GM04503 (cell line): ENCODE measurements around the gene ZNF700.
"Not testable (repeated sequence)": the region's sequence is repeated elsewhere in the genome, so short reads cannot be mapped to it uniquely, and the experiment has no call there.

ENCODE experiments used
- DNase-seq: peaks from one replicate; pipeline ENCODE4 v3.0.0-alpha.2; 2012; ENCODE audit warnings: low read depth

ZNF700 gene

DNA sequence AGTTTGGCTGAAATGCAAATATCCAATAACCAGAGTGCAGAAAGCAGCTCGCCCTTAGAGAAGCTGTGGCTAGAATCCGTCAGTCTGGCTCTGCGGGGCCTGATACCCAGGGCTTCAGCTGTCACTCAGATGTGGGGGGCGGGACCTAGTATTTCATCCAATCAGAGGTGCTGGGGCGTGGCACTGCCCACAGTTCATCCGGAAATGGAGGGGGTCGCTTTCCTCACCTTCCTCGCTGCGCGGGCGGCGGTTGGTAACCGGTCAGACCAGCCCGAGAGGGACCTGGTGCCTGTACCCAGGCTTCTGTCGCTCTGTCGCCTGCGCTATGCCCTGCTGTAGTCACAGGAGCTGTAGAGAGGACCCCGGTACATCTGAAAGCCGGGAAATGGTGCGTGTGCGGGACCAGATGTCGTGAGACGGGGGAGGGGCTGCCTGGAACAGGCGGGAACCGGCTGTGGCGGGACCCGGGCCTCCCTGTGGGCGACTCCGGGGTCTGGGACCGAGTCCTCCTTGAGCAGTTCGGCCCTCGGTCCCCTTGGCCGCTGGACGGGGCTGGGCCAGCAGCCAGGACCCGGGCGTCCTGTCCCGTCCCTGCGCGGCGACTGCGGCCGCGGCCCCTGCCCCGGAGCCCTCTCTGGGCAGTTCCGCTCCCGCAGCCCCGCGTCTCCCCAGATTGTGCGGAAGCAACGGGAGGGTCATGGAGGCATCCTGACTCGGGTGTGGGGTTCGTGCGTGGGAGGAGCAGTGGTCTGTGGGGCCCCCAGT, at the start of gene ZNF700:
Gene ZNF700 (plus strand): TSS at position 222 of the 765 bp plus-strand sequence. CDS start 104 bp downstream, at position 326.
- DNase-seq, result peak; percentile 56

DNA sequence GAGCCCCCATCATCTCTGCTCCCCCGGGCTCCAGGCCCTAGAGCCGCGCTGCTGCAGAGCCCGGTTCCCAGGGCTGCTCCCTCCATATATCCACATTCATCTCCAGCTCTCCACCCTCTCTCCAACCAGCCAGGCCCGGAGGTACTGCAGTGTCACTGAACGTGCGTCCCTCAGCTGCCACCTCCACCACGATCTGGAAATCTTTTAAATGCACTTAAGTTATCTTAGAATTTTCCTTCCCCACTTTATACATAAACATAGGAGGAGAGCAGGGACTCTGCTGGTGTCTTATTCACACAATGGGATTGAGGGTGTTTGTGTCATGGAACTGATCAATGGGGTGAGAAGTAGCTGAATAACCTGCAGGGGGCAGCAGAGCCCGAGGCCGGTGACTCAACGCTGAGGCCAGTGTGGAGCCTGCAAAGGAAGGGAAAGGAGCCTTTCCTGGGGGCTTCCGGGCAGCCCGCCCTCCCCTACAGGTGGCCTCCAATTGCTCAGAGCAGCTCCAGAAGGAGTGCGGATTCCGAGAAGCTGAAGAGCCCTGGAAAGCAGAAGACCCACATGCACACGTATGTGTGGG, 45.1 kb upstream of the ZNF700 start:
- DNase-seq, result not testable (repeated sequence)

DNA sequence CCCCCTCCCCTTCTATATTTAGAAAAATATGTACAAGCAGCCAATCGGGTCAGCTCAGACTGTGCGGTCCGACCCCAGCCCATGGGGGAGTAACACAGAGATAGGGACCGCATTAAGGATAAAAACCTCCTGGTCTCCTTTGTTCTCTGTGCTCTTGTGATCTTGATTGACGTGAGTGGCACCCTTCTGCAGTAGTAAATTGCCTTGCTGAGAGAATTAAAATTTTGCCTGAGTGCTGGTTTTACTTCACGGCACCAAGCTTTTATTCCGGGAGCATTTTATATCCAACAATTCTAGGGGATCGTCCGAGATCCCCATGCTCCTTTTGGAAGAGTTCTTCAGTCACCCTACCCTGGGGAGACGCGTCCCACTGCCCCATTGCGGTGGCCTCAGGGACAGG, 44.3 kb upstream of the ZNF700 start:
- DNase-seq, result no peak

DNA sequence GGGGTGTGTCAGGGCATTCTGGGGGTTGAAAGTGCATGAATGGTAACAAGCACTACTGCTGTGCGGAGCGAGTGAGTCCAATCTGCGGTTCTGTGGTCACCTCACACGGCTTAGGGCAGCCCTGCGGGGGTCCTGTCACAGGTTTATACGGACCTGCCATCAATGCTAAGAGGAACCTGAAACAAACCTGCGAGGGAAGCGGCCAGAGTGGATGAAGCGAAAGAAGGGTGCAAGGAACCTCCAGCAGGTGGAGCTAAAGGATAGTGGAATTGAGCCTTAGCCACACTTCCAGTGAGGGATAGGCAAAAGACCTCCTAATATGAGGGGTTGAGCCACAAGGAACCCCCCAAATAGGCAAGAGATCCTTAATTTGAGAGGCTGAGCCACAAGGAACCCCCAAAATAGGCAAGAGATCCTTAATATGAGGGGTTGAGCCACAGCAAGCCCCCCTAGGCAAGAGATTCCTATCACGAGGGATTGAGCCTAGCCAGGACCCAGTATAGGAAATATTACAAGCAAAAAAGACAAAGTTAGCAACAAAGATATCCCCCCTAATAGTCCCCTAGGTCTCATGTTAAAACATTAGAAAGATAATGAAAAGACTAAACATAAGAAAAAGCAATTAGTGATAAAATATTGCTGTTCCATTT, 43.6 kb upstream of the ZNF700 start:
- peak; percentile 8 for DNase-seq

DNA sequence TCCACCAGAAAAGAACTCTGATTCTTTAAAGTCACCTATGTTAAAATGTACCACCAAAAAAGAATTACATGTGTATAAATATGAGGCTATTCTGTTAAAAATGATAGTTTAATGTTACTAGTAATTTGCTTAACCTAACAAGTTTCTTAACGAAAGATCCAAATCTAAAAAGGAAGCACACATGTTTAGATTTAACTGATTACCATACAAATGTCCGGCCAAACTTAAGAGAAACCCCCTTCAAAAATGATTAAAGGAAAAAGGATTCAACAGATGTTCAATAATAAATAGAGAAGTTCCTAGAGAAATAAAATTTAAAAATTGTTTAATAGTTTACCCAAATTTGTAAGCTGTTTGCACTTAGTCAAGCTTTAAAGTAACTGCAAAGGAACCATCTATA, 42.3 kb upstream of the ZNF700 start:
- no peak for DNase-seq

DNA sequence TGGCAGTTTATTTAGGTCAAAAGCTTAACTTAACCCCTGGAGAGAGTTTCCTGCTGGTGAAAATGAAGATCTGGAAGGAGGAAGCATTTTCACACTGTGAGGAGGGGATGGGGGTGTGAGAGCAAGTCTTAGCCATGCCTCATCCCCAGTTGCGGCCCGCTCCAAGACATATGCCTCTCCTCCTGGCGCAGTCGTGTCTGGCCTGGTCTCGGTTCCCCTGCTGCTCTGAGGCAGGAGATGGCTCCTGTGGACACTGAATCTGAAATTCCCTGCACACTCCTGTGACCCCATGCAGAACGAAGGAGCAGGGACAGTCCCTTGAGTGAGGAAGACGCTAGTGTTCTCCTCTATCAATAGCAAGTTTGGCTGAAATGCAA, 37.7 kb upstream of the ZNF700 start:
- no peak for DNase-seq

DNA sequence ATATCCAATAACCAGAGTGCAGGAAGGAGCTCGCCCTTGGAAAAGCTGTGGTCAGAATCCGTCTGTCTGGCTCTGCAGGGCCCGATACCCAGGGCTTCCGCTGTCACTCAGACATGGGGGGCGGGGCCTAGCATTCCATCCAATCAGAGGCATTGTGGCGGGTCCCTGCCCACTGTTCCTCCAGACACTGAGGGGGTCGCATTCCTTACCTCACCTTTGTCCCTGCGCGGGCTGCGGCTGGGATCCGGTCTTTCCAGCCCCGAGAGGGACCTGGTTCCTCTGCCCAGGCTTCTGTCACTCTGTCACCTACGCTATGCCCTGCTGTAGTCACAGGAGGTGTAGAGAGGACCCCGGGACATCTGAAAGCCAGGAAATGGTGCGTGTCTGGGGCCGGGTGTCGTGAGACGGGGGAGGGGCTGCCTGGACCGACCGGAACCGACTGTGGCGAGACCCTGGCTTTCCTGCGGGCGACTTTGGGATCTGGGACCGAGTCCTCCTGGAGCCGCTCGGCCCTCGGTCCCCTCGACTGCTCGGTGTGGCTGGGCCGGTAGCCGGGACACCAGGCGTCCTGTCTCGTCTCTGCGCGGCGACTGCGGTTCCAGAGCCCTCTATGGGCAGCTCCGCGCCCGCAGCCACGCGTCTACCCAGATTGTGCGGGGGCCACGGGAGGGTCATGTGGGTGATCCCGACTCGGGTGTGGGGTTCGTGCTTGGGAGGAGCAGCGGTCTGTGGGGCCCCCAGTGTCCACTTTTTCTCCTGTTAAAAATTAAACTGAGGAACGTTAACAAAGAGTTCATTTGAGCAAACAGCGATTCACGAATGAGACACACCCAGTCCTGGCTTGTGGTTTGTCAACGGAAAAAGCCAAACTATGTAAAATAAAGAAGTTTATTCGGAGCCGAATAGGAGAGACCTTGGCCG, 37.0 kb upstream of the ZNF700 start, which contains the start of gene ZNF69:
Gene ZNF69 (plus strand): TSS at position 172 of the 921 bp plus-strand sequence. CDS start 142 bp downstream, at position 314.
- peak; percentile 34 for DNase-seq

DNA sequence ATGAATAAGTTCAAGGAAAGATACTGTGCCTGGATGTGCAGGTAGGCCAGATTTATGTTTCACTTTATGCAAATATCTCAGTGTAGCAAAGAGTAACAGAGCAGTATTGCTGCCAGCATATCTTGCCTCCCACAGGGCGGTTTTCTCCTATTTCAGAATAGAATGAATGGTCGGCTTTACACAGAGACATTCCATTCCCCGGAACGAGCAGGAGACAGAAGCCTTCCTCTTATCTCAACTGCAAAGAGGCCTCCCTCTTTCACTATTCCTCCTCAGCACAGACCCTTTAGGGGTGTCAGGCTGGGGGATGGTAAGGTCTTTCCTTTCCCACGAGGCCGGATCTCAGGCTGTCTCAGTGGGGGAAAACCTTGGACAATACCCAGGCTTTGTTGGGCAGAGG, 35.0 kb upstream of the ZNF700 start:
- not testable (repeated sequence) for DNase-seq

DNA sequence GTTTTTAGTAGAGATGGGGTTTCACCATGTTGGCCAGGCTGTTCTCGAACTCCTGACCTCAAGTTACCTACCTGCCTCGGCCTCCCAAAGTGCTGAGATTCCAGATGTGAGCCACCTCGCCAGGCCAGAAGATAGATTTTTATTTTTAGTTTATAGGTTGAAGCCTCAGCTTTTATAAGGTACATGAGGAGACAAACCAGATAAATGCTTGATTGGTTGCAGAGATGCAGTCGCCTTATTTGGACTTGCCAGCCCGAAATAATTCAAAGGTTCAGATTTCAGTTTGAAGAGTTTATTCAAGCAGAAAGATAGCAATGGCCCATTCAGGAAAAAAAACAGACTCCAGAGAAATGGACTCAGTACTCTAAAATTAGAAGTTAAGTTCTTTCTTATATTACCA, 34.3 kb upstream of the ZNF700 start:
- no peak for DNase-seq

DNA sequence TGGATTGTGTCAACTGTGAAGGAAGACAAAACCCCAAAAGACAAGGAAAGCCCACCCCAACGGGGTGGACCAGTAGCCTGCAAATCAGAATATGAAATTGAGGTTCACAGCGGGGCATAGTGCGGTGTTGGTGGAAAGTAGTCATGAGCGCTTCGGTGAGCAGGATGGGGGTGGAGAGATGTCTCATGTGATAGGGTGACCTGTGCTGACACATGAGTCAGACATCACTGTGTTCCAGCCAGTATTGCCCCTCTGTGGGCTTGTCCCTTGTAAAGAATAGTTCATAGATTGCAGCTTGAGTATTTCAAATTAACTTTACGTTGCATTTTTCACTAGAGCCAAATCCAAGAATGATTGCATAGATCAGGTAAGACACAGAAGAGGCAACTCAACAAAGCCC, 30.1 kb upstream of the ZNF700 start:
- no peak for DNase-seq

DNA sequence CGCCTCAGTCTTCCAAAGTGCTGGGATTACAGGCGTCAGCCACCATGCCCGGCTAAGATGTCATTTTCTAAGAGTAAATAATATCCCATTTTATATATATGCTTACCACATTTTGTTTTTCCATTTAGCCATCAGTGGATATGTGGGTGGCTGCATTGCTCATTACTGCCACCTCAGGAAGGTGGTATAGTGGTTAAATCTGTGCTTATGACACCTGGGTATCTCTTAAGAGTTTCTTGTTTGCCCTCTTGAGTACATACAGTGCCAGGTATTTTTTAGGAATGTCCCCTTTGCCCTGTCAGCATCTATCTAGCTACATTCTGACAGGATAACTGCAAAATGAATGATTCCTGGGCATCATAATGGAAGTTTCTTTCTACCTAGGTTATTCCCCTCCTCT, 22.7 kb upstream of the ZNF700 start:
- DNase-seq, result no peak

DNA sequence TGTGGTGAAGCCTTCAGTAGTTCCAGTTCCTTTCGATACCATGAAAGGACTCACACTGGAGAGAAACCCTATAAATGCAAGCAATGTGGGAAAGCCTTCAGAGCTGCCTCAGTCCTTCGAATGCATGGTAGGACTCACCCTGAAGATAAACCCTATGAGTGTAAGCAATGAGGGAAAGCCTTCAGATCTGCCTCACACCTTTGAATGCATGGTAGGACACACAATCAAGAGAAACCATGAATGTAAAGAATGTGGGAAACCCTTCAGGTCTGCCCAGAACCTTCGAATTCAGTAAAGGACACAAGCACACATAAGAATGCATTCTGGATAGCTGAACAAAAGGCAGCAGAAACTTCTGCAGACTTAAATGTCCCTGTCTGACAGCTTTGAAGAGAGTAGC, 19.0 kb upstream of the ZNF700 start:
- DNase-seq, result no peak

DNA sequence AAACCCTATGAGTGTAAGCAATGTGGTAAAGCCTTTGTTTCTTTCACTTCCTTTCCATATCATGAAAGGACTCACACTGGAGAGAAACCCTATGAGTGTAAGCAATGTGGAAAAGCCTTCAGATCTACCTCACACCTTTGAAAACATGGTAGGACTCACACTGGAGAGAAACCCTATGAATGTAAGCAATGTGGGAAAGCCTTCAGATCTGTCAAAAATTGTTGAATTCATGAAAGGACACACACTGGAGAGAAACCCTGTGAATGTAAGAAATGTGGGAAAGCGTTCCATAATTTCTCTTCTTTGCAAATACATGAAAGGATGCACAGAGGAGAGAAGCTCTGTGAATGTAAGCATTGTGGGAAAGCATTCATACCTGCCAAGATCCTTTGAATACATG, 13.0 kb upstream of the ZNF700 start:
- not testable (repeated sequence) for DNase-seq

DNA sequence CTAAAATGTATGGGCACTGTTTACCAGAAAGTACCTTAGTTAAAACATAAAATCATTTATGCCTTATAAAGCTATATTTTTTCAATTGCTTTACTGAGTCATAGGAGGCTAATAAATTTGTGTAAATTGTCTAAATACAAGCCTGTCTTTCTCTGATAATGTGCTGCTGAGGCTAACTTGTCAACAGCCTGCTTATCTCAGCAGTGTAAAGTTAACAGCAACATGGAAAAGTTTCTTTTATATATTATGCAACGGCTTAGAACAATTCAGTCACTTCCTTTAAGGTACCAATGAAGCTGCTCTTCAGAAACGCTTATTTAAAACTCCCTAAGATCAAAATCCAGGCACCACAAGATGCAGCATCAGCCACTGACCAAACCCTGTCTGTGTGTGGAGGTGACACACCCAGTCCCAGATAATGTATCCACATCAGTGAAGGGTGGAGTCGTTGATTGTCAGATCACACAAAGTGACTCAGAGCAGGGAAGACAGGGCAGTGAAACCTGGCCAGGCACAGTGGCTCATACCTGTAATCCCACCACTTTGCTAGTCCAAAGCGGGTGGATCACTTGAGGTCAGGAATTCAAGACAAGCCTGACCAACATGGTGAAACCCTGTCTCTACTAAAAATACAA, 10.4 kb upstream of the ZNF700 start:
- DNase-seq, result not testable (repeated sequence)

DNA sequence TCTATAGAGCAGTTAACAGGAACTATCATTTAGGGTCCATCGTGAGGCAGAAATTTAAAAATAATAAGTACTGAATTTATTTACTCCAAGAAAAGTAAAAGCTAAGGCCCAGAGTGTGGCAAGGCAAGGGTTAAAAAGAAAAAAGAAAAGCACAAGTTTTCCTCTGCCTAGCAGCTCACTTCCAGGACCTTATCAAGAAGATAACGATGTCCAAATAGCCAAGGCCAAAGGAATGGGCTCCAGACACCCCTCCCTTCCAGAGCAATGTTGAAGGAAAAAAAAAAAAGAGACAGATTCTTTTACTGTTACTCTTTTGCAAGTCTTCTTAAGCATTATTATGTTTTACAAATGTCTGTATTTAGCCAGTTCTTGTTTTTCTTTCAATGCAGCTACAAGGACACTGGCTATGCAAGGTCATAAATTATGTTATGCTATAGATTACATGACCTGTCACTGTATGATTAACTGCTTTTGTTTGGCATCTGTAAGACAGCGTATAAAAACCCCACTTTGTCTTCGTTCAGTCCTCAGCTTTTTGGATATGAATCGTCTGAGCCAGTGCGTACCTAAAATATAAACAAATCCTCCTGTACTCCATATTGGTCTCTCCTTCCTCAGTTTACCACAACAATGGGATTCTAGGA, 2.9 kb upstream of the ZNF700 start:
- DNase-seq, result no peak

DNA sequence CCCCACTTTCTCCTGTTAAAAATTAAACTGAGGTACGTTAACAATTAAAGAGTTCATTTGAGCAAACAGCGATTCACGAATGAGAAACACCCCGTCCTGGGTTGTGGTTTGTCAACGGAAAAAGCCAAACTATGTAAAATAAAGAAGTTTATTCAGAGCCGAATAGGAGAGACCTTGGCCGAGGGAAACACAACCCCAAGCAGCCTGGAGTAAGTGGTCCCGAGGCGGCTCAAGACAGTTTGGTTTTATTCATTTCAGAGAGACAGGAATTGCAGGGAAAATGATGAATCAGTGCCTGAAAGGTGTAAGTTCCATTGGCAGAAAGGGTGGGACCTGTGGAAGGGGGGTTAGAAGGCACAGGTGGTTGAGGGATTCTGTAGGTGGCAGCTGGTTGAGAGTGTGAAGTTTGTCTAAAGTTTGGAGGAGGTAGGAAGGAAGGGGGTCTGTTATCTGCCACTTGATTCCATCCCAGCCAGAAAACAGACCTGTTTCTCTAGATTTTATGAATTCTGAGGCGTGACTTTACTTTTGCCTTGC, 812 bp downstream of the ZNF700 start:
- DNase-seq, result not testable (repeated sequence)

DNA sequence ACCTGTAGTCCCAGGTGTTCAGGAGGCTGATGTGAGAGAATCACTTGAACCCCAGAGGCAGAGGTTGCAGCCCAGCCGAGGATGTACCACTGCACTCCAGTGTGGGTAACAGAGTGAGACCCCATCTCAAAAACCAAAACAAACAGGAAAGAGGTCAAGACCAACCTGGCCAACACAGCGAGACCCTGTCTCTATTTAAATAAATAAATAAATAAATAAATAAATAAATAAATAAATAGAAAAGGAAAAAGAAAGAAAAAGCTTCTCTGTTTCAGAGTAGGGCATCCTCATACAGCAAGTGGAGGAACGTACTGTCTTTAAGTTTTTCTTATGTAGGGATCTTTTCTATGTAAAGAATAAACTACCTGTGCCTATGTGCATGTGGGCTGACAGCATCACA, 2.3 kb downstream of the ZNF700 start:
- no peak for DNase-seq

DNA sequence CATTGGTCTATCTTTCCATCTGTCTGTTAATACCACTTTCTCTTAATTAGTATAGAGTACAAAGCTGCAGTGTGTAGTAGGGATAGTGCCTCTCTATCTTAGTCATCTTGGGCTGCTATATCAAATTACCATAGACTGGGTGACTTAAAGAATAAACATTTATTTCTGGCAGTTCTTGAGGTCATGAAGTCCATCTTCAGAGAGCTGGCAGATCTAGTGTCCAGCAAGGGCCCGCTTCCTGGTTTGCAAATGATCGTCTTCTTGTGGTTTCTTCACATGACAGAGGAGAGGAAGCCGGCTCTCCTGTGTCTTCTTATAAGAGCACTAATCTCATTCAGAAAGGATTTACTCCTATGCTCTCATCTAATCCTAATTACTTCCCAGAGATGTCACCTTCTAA, 6.1 kb downstream of the ZNF700 start:
- no peak for DNase-seq

DNA sequence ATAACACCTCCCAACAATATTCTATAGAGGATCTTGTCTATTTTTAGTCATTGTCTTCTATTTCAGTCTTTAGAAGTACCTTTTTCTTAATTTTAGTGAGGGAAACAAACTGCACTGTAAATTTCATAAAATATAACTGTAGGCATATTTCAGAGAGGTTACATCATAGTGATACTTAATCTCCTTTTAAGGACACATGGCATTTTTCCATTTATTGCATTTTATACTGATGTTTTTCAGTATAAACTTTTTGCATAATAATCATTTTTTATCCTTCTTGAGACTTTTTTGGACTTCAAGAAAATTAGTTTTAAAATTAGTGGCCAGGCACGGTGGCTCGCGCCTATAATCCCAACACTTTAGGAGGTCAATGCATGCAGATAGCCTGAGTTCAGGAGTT, 6.6 kb downstream of the ZNF700 start:
- DNase-seq, result no peak

DNA sequence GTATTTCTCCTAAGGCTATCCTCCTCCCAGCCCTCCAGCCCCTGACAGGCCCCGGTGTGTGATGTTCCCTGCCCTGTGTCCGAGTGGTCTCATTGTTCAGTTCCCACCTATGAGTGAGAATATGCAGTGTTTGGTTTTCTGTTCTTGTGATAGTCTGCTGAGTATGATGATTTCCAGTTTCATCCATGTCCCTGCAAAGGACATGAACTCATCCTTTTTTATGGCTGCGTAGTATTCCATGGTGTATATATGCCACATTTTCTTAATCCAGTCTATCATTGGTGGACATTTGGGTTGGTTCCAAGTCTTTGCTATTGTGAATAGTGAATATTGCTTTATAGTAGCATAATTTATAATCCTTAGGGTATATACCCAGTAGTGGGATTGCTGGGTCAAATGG, 10.9 kb downstream of the ZNF700 start:
- not testable (repeated sequence) for DNase-seq

DNA sequence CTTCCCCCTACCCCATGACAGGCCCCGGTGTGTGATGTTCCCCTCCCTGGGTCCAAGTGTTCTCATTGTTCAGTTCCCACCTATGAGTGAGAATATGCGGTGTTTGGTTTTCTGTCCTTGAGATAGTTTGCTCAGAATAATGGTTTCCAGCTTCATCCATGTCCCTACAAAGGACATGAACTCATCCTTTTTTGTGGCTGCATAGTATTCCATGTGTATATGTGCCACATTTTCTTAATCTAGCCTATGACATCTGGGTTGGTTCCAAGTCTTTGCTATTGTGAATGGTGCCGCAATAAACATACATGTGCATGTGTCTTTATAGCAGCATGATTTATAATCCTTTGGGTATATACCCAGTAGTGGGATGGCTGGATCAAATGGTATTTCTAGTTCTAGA, 13.5 kb downstream of the ZNF700 start:
- not testable (repeated sequence) for DNase-seq
